Heart left ventricle (tissue), 16 donors: ENCODE results near the gene IFRD2. TPM values are rescaled to one million over a fixed set of nuclear protein-coding genes. Genes with fewer than 3 reads are reported as not detected.

Source experiments
- ATAC-seq, 4 donors: fragments of 200-7000 bp; cut with Tn5 transposase; one replicate each; pipeline ENCODE4 v1.9.1; 2020 to 2022; ENCODE audit warnings: moderate library complexity in 4 of 4, mild to moderate bottlenecking in 3 of 4, moderate number of reproducible peaks in 1 of 4
- DNase-seq, 5 donors: peaks; one replicate each; pipeline ENCODE4 v3.0.0-alpha.2; 2020
- H3K27ac ChIP-seq, 12 donors: fragments of 200-600 bp; sonication (generic) in 4 of 12; one replicate each; pipeline versions ENCODE4 v1.5.0 to v1.8.0; 2016 to 2022; ENCODE audit warnings: mild to moderate bottlenecking in 2 of 12
- H3K27me3 ChIP-seq, 9 donors: fragments of 200-600 bp; sonication (generic) in 2 of 9; one replicate each; pipeline versions ENCODE4 v1.5.1 to v1.8.0; 2016 to 2022; ENCODE audit warnings: mild to moderate bottlenecking in 3 of 9
- H3K36me3 ChIP-seq, 9 donors: fragments of 200-600 bp; sonication (generic) in 2 of 9; one replicate each; pipeline versions ENCODE4 v1.5.0 to v1.8.0; 2018 to 2022; ENCODE audit warnings: mild to moderate bottlenecking in 2 of 9
- H3K4me1 ChIP-seq, 12 donors: fragments of 200-600 bp; sonication (generic) in 4 of 12; one replicate each; pipeline versions ENCODE4 v1.5.0 to v1.8.0; 2016 to 2022; ENCODE audit warnings: mild to moderate bottlenecking in 3 of 12
- H3K4me3 ChIP-seq, 12 donors: fragments of 200-600 bp; sonication (generic) in 4 of 12; one replicate each; pipeline versions ENCODE4 v1.5.0 to v1.8.0; 2017 to 2022; ENCODE audit warnings: mild to moderate bottlenecking in 9 of 12, moderate library complexity in 4 of 12
- H3K9me3 ChIP-seq, 12 donors: fragments of 200-600 bp; sonication (generic) in 4 of 12; one replicate each; pipeline versions ENCODE4 v1.5.0 to v1.8.0; 2016 to 2022; ENCODE audit warnings: mild to moderate bottlenecking in 1 of 12
- POLR2A ChIP-seq, 2 donors: fragments of 450-650 bp; IDR thresholded peaks; one replicate each; pipeline ENCODE4 v1.6.1; 2017; ENCODE audit warnings: antibody characterized with exemption in 2 of 2, mild to moderate bottlenecking in 2 of 2, moderate library complexity in 2 of 2
- WGBS, 4 donors: extraction: QIAGEN DNeasy Blood & Tissue Kit in 2 of 4; methylation state at CpG; one replicate each; pipeline versions ENCODE4 v1.1.5 to v1.1.7; 2013 to 2018; 5-methylcytosine and 5-hydroxymethylcytosine counted together
- intact Hi-C, 10 donors: fragments of 100-400 bp; cut with DNase I; formaldehyde crosslinking; loops; one replicate each; pipeline versions ENCODE4 v1.11.1 to v1.14.2; 2022
- polyA plus RNA-seq, 2 donors: library from polyadenylated mRNA; stranded (reverse); fragments of 200-250 nt; gene quantifications; one replicate each; pipeline ENCODE4 v1.2.3, GENCODE V29; 2013
- total RNA-seq, 9 donors: library from RNA; depleted of rRNA in 2 of 9; stranded (reverse); fragments of >200 nt in 2 of 9; fragmentation: NEBNext Ultra II Directional in 3 of 9; extraction: Animal tissue kit (Norgen Biotek cat#: 25700) in 3 of 9; gene quantifications; one replicate each; pipeline versions ENCODE4 v1.1.0 to v1.2.4, GENCODE V29; 2016 to 2023
- TF ChIP-seq, protein P1 (sequence below), 12 donors: fragments of 200-600 bp; sonication (generic) in 4 of 12; IDR thresholded peaks; one replicate each; pipeline versions ENCODE4 v1.5.0 to v1.8.0; 2018 to 2022; ENCODE audit warnings: antibody characterized with exemption in 12 of 12, mild to moderate bottlenecking in 5 of 12
- donor health status: ischemic (EF 13 %, LVEDD 7.1; RV severe dilation, severe dysfunction).
- donor health status: healthy with polysubstance abuse.
- donor health status: DM: no; HTN: yes; CAD: no.
- donor health status: DM: no; HTN: no; CAD: no.
- donor health status: ischemic (EF 25% LVEDD 6.9; RV normal size, moderate dysfunction).
- donor health status: ischemic (EF 25% LVEDD 5.7; RV mildly dilated, moderate dysfunction).
- donor health status: healthy.
- donor health status: DM: yes; HTN: yes; CAD: no.
- donor health status: ischemic (EF 35%, LVEDD 5.7; RV mildly dilated, moderate dysfunction).
- donor health status: nonischemic (EF 11% LVEDD 7.7; RV severe dilation, severe dysfunction).
- donor health status: DM: yes; HTN: yes; CAD: no.
- donor health status: PGD.
- donor health status: ischemic (EF 29% LVEDD 5.4; RV normal size, mild dysfunction).
- donor health status: nonischemic (EF 23%, LVEDD 6.1; RV moderate dilation, normal function).

IFRD2 gene
- total and polyA plus RNA-seq, 11 donors = 47.5 to 106 (median 64.5) TPM

- ATAC-seq = peak; percentile 6 to 62 (median 32)
- H3K9me3 ChIP-seq = no peaks in the 10 kb centered on the region
- intact Hi-C loops = loop anchor here in 9 of 10 donors (1.0 to 10.0 kb wide), 9 partner anchors 20 to 131 kb away; partner anchors contain the start of genes GNAI2 (in 3 of the 9), LSMEM2 (in 2 of the 9), GNAT1 (in 1 of the 9) and HYAL1 (in 1 of the 9)
- DNase-seq = peak; percentile 82 to 89 (median 84)
- WGBS, 4 donors = 40 to 56% (median 43%) methylated on average over 4 to 5 of the region's 5 CpGs
- H3K36me3 ChIP-seq = peaks cover 0 to 33% (median 26%) of the 10 kb centered on the region in 9 donors
- peak overlapping the region in 10 of 12 donors; percentile 27 to 97 (median 90) for H3K4me3 ChIP-seq
- TF ChIP-seq POLR2A (IDR thresholded peaks at IDR 0.05) = no peak
- TF ChIP-seq, protein P1, sequence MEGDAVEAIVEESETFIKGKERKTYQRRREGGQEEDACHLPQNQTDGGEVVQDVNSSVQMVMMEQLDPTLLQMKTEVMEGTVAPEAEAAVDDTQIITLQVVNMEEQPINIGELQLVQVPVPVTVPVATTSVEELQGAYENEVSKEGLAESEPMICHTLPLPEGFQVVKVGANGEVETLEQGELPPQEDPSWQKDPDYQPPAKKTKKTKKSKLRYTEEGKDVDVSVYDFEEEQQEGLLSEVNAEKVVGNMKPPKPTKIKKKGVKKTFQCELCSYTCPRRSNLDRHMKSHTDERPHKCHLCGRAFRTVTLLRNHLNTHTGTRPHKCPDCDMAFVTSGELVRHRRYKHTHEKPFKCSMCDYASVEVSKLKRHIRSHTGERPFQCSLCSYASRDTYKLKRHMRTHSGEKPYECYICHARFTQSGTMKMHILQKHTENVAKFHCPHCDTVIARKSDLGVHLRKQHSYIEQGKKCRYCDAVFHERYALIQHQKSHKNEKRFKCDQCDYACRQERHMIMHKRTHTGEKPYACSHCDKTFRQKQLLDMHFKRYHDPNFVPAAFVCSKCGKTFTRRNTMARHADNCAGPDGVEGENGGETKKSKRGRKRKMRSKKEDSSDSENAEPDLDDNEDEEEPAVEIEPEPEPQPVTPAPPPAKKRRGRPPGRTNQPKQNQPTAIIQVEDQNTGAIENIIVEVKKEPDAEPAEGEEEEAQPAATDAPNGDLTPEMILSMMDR (IDR thresholded peaks at IDR 0.05) = peak in 4 of 12 donors; percentile 6 to 17 (median 10)
- no peaks in the 10 kb centered on the region for H3K27me3 ChIP-seq
- peaks cover 5 to 80% (median 57%) of the 10 kb centered on the region in 12 donors for H3K4me1 ChIP-seq
- peak overlapping the region; percentile 93 to 99 (median 98) for H3K27ac ChIP-seq
Observed at GRCh38 chr3:50323614-50324199, 31.5 kb upstream of the IFRD2 start.

- intact Hi-C loops = loop anchor here in 7 of 10 donors (1.0 to 10.0 kb wide), 7 partner anchors 20 to 131 kb away; partner anchors contain the start of genes GNAI2 (in 3 of the 7), LSMEM2 (in 2 of the 7), GNAT1 (in 1 of the 7) and HYAL1 (in 1 of the 7)
- no peak for TF ChIP-seq POLR2A (IDR thresholded peaks at IDR 0.05)
- TF ChIP-seq, protein P1 (IDR thresholded peaks at IDR 0.05) = no peak
- peak overlapping the region; percentile 93 to 99 (median 98) for H3K27ac ChIP-seq
- peak; percentile 1 to 52 (median 13) for ATAC-seq
- peak in 4 of 5 donors; percentile 57 to 79 (median 76) for DNase-seq
- peak overlapping the region in 10 of 12 donors; percentile 70 to 97 (median 90) for H3K4me3 ChIP-seq
- WGBS, 4 donors = 36 to 48% (median 39%) methylated on average over 4 of the region's 4 CpGs
- peaks cover 0 to 39% (median 32%) of the 10 kb centered on the region in 9 donors for H3K36me3 ChIP-seq
- H3K4me1 ChIP-seq = peaks cover 5 to 80% (median 58%) of the 10 kb centered on the region in 12 donors
- no peaks in the 10 kb centered on the region for H3K27me3 ChIP-seq
- H3K9me3 ChIP-seq = no peaks in the 10 kb centered on the region
Observed at GRCh38 chr3:50323092-50323600, 30.9 kb upstream of the IFRD2 start.

- ATAC-seq (peak; percentile 6 to 52 (median 12)), DNase-seq (peak; percentile 79 to 88 (median 85))
- TF ChIP-seq, protein P1 (IDR thresholded peaks at IDR 0.05) = no peak
- peak in 1 of 2 donors; percentile 46 for TF ChIP-seq POLR2A (IDR thresholded peaks at IDR 0.05)
- Histone ChIP-seq H3K27ac (peak within 1 kb of the TSS; percentile 93 to 99 (median 98)), H3K36me3 (peaks cover 0 to 45% (median 38%) of the 10 kb centered on the region in 9 donors), H3K4me3 (peak within 1 kb of the TSS; percentile 62 to 97 (median 88)), H3K27me3 (no peaks in the 10 kb centered on the region), H3K9me3 (no peaks in the 10 kb centered on the region), H3K4me1 (peaks cover 7 to 84% (median 62%) of the 10 kb centered on the region in 12 donors)
- WGBS, 4 donors = 30 to 47% (median 42%) methylated on average over 13 to 31 of the region's 31 CpGs
- intact Hi-C loops = loop anchor here in 8 of 10 donors (1.0 to 10.0 kb wide), 8 partner anchors 19 to 130 kb away; partner anchors contain the start of genes GNAI2 (in 3 of the 8), LSMEM2 (in 2 of the 8), GNAT1 (in 1 of the 8) and HYAL1 (in 1 of the 8)
Observed at GRCh38 chr3:50322386-50323091, 30.3 kb upstream of the IFRD2 start, which contains the start of gene HYAL2. TSS of gene HYAL2 (minus strand) at chr3:50322745. CDS start at chr3:50320489, 2,256 bp downstream.
